ENCODE results near the gene ESRRA. TPM values are rescaled to one million over a fixed set of nuclear protein-coding genes. Genes with fewer than 3 reads are reported as not detected.
A peak's percentile ranks its signal among the peaks of the same experiment; 100 is the strongest.

ESRRA gene
- total and polyA plus RNA-seq, 9 of the 15 experiments (the other 6 are each of a cell fraction or from before 2014, with no cell fraction given), result 0.27 to 89.7 (median 23.7) TPM

GRCh38 chr11:64357904-64358535, 52.7 kb downstream of the ESRRA start (continued):
- TF ChIP-seq CEBPZ (IDR thresholded peaks at IDR 0.05; ENCODE audit: borderline replicate concordance, low read depth, low read length), result no peak
- TF ChIP-seq ETV5 (CRISPR knock-in tag; IDR thresholded peaks at IDR 0.05; ENCODE audit: low read depth), result peak; percentile 80
- TF ChIP-seq SNIP1 (IDR thresholded peaks at IDR 0.05; ENCODE audit: low read depth), result no peak
- no peak for TF ChIP-seq KAT7 (CRISPR knock-in tag; IDR thresholded peaks at IDR 0.05; ENCODE audit: borderline replicate concordance)
- 0 out of 2 replicates have a peak, but pooled peaks have one; percentile 26 for TF ChIP-seq CXXC5 (CRISPR knock-in tag; IDR thresholded peaks at IDR 0.05)
- no peak; the same call in 1 of the 2 replicates for TF ChIP-seq EP400 (IDR thresholded peaks at IDR 0.05)
- TF ChIP-seq KDM5B (IDR thresholded peaks at IDR 0.05; ENCODE audit: insufficient replicate concordance, low read depth, low read length), result no peak
- TF ChIP-seq SMC3 (conservative IDR thresholded peaks at IDR 0.05; ENCODE audit: insufficient read depth, low read depth, low read length), result no peak
- no peak for TF ChIP-seq MAFG (tag; conservative IDR thresholded peaks at IDR 0.05)
- no peak for TF ChIP-seq ZNF561 (CRISPR knock-in tag; conservative IDR thresholded peaks at IDR 0.05)
- TF ChIP-seq HDAC1 (IDR thresholded peaks at IDR 0.05), result peak in 1 of 2 experiments; percentile 41; a peak in 1 of 4 replicates
- no peak for TF ChIP-seq NR0B1 (IDR thresholded peaks at IDR 0.05; ENCODE audit: partially characterized antibody)
- TF ChIP-seq ZBTB40 (IDR thresholded peaks at IDR 0.05), result no peak
- TF ChIP-seq ZBTB40 (CRISPR knock-in tag; IDR thresholded peaks at IDR 0.05), result no peak
